Activated gamma-delta T cell treated with Interleukin-2 at 50 U/mL for 16 hours (primary cell): ENCODE results near the gene RBFOX1.

ENCODE experiments used
- DNase-seq: peaks from one replicate; pipeline ENCODE4 v3.0.0-alpha.2; 2020

Gene RBFOX1

GRCh38 chr16:7422036-7422888 lies 89.6 kb downstream of the RBFOX1 start:
- DNase-seq = no peak

- DNase-seq = no peak
These were observed 90.9 kb downstream of the RBFOX1 start for GRCh38 chr16:7423434-7424044.

GRCh38 chr16:7426161-7426560 lies 93.5 kb downstream of the RBFOX1 start:
- no peak for DNase-seq

GRCh38 chr16:7431723-7432122 lies 99.1 kb downstream of the RBFOX1 start:
- DNase-seq = no peak

GRCh38 chr16:7436306-7436705 lies 103.7 kb downstream of the RBFOX1 start:
- no peak for DNase-seq

- DNase-seq = no peak
These were observed 104.6 kb downstream of the RBFOX1 start for GRCh38 chr16:7437135-7437804.

GRCh38 chr16:7437843-7438242 lies 105.2 kb downstream of the RBFOX1 start:
- no peak for DNase-seq

GRCh38 chr16:7438601-7439000 lies 106.0 kb downstream of the RBFOX1 start:
- no peak for DNase-seq

GRCh38 chr16:7439518-7439917 lies 106.9 kb downstream of the RBFOX1 start:
- DNase-seq = no peak

- no peak for DNase-seq
These were observed 108.3 kb downstream of the RBFOX1 start for GRCh38 chr16:7440886-7441400.

GRCh38 chr16:7442050-7442449 lies 109.4 kb downstream of the RBFOX1 start:
- DNase-seq = no peak

- no peak for DNase-seq
These were observed 110.5 kb downstream of the RBFOX1 start for GRCh38 chr16:7443142-7443541.

- DNase-seq = no peak
These were observed 111.2 kb downstream of the RBFOX1 start for GRCh38 chr16:7443648-7444365.

GRCh38 chr16:7449306-7449705 lies 116.7 kb downstream of the RBFOX1 start:
- DNase-seq = no peak

- DNase-seq = no peak
These were observed 117.2 kb downstream of the RBFOX1 start for GRCh38 chr16:7449808-7450207.

- no peak for DNase-seq
These were observed 117.8 kb downstream of the RBFOX1 start for GRCh38 chr16:7450440-7450839.

GRCh38 chr16:7452090-7452489 lies 119.4 kb downstream of the RBFOX1 start:
- DNase-seq = no peak

- DNase-seq = no peak
These were observed 123.6 kb downstream of the RBFOX1 start for GRCh38 chr16:7456211-7456610.

GRCh38 chr16:7458144-7458543 lies 125.5 kb downstream of the RBFOX1 start:
- DNase-seq = no peak

GRCh38 chr16:7470344-7470743 lies 137.7 kb downstream of the RBFOX1 start:
- DNase-seq = no peak

- no peak for DNase-seq
These were observed 138.6 kb downstream of the RBFOX1 start for GRCh38 chr16:7471268-7471667.

- no peak for DNase-seq
These were observed 149.4 kb downstream of the RBFOX1 start for GRCh38 chr16:7482032-7482431.
